PC-3 (cell line): Measurements from ENCODE around the gene ZNF275. TPM values are rescaled to one million over a fixed set of nuclear protein-coding genes. Genes with fewer than 3 reads are reported as not detected.

Experiments
- ATAC-seq: fragments of 200-7000 bp; cut with Tn5 transposase; 2 replicates; pipeline ENCODE4 v1.9.1; 2020; ENCODE audit warnings: mild to moderate bottlenecking, moderate library complexity
- BruUV-seq: library from RNA; stranded (reverse); fragments of 400-500 nt; replicated peaks from 2 replicates; lab custom pipeline; 2021; lab: Mats Ljungman, UMichigan
- CTCF ChIA-PET: fragments of 300-600 bp; sonication (Branson Sonifier 250); formaldehyde crosslinking; loops from one replicate; lab custom pipeline; 2022; ENCODE audit warnings: antibody characterized with exemption; lab: Charles Lee
- POLR2A ChIA-PET: fragments of 300-600 bp; sonication (Branson Sonifier 250); formaldehyde crosslinking; loops from one replicate; lab custom pipeline; 2022; ENCODE audit warnings: antibody characterized with exemption; ENCODE audit not compliant: unreplicated experiment; lab: Charles Lee
- DNase-seq: peaks from one replicate; pipeline ENCODE4 v3.0.0-alpha.2; 2015
- H2AFZ ChIP-seq: fragments of 300-600 bp; sonication (generic); 2 replicates; pipeline ENCODE4 v1.6.0; 2016; ENCODE audit warnings: antibody characterized with exemption, low read length
- H3F3A ChIP-seq: fragments of 300-600 bp; sonication (generic); one replicate; pipeline ENCODE4 v1.6.0; 2017; ENCODE audit warnings: antibody characterized with exemption, low read length, control low read depth, mild to moderate bottlenecking; ENCODE audit not compliant: unreplicated experiment
- H3K27ac ChIP-seq: fragments of 300-600 bp; sonication (generic); 2 replicates; pipeline ENCODE4 v1.5.1; 2016; ENCODE audit warnings: mild to moderate bottlenecking, low read length
- H3K27me3 ChIP-seq: fragments of 300-600 bp; sonication (generic); 2 replicates; pipeline ENCODE4 v1.6.1; 2016; ENCODE audit warnings: low read length, mixed read lengths
- H3K36me3 ChIP-seq: fragments of 300-600 bp; sonication (generic); 2 replicates; pipeline ENCODE4 v1.6.1; 2016; ENCODE audit warnings: low read depth, mixed run types, low read length, mixed read lengths
- H3K4me1 ChIP-seq: fragments of 300-600 bp; sonication (generic); 2 replicates; pipeline ENCODE4 v1.5.1; 2016; ENCODE audit warnings: low read length; ENCODE audit not compliant: insufficient read depth
- H3K4me2 ChIP-seq: fragments of 300-600 bp; sonication (generic); 2 replicates; pipeline ENCODE4 v1.6.0; 2016; ENCODE audit warnings: low read length
- H3K4me3 ChIP-seq: fragments of 300-600 bp; sonication (generic); 2 replicates; pipeline ENCODE4 v1.5.1; 2016; ENCODE audit warnings: mild to moderate bottlenecking, low read length, mixed read lengths
- H3K79me2 ChIP-seq: fragments of 300-600 bp; sonication (generic); 2 replicates; pipeline ENCODE4 v1.6.1; 2017; ENCODE audit warnings: low read length, mixed read lengths
- H3K9ac ChIP-seq: fragments of 300-600 bp; sonication (generic); 2 replicates; pipeline ENCODE4 v1.6.0; 2016; ENCODE audit warnings: mild to moderate bottlenecking, low read length
- H3K9me2 ChIP-seq: fragments of 300-600 bp; sonication (generic); replicated peaks from 2 replicates; pipeline ENCODE4 v1.6.1; 2016; ENCODE audit warnings: mixed run types, low read length, mixed read lengths
- H3K9me3 ChIP-seq: fragments of 300-600 bp; sonication (generic); 2 replicates; pipeline ENCODE4 v1.6.1; 2016; ENCODE audit warnings: low read length, mixed read lengths
- H4K20me1 ChIP-seq: fragments of 300-600 bp; sonication (generic); 2 replicates; pipeline ENCODE4 v1.6.1; 2016; ENCODE audit warnings: low read length, mixed read lengths
- EZH2 ChIP-seq: fragments of 300-600 bp; sonication (generic); IDR thresholded peaks from one replicate; pipeline ENCODE4 v1.6.1; 2017; ENCODE audit warnings: antibody characterized with exemption, mild to moderate bottlenecking, low read length; ENCODE audit not compliant: unreplicated experiment
- EZH2phosphoT487 ChIP-seq: fragments of 300-600 bp; sonication (generic); IDR thresholded peaks from 2 replicates; pipeline ENCODE4 v1.6.1; 2018; ENCODE audit warnings: mild to moderate bottlenecking, antibody characterized with exemption, low read length, borderline replicate concordance
- intact Hi-C: fragments of 100-400 bp; cut with micrococcal nuclease; formaldehyde crosslinking; loops from 2 replicates; pipeline ENCODE4 v1.9.0; 2023
- total RNA-seq: library from RNA; depleted of rRNA; stranded (reverse); fragments of >200 nt; gene quantifications from 2 replicates; pipeline ENCODE4 v1.2.3, GENCODE V29; 2014
- TF ChIP-seq, protein P1 (sequence below): fragments of 300-600 bp; sonication (generic); conservative IDR thresholded peaks from 2 replicates; pipeline ENCODE4 v1.5.1; 2017; ENCODE audit warnings: antibody characterized with exemption, low read depth, mild to moderate bottlenecking, low read length

ZNF275 gene
- total RNA-seq, 1 experiment from 2014 or later, result 7.1 TPM

DNA sequence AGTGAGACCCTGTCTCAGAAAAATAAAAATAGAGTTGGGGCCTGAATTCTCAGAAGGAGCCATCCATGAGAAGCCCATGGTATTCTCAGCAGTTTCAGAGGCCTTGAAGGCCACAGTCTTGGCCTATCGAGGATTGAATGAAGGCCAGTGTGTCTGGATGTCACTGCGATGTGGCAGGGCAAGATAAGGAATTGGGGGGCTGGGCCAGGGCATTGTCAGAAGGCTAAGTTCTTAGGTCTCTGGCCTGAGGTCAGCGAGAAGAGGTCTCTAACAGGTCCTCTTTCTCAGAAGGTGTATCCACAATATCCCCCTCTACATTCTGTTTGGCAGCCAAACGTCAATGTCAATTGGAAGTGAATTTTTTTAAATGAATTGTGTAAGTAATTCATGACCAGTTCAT, 5.7 kb downstream of the ZNF275 start:
- intact Hi-C loops, result no loop called here
- Histone ChIP-seq H3K36me3 (no peaks in the 10 kb centered on the region; the same call in none of the 2 replicates), H2AFZ (no peak overlapping the region), H3K4me3 (no peak overlapping the region), H3K9ac (no peak overlapping the region), H3K4me2 (no peak overlapping the region), H3K4me1 (no peaks in the 10 kb centered on the region), H3K9me2 (no peaks in the 10 kb centered on the region), H3K27me3 (no peaks in the 10 kb centered on the region), H3K27ac (no peak overlapping the region), H3K9me3 (no peaks in the 10 kb centered on the region), H4K20me1 (no peaks in the 10 kb centered on the region), H3F3A (no peaks in the 10 kb centered on the region), H3K79me2 (peaks cover 6% of the 10 kb centered on the region)
- CTCF ChIA-PET, result no interaction called here
- POLR2A ChIA-PET, result no interaction called here
- DNase-seq (no peak), ATAC-seq (no peak)
- TF ChIP-seq EZH2phosphoT487 (no peak), EZH2 (no peak)
- TF ChIP-seq, protein P1, sequence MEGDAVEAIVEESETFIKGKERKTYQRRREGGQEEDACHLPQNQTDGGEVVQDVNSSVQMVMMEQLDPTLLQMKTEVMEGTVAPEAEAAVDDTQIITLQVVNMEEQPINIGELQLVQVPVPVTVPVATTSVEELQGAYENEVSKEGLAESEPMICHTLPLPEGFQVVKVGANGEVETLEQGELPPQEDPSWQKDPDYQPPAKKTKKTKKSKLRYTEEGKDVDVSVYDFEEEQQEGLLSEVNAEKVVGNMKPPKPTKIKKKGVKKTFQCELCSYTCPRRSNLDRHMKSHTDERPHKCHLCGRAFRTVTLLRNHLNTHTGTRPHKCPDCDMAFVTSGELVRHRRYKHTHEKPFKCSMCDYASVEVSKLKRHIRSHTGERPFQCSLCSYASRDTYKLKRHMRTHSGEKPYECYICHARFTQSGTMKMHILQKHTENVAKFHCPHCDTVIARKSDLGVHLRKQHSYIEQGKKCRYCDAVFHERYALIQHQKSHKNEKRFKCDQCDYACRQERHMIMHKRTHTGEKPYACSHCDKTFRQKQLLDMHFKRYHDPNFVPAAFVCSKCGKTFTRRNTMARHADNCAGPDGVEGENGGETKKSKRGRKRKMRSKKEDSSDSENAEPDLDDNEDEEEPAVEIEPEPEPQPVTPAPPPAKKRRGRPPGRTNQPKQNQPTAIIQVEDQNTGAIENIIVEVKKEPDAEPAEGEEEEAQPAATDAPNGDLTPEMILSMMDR, result no peak
- no TSS peak for BruUV-seq

DNA sequence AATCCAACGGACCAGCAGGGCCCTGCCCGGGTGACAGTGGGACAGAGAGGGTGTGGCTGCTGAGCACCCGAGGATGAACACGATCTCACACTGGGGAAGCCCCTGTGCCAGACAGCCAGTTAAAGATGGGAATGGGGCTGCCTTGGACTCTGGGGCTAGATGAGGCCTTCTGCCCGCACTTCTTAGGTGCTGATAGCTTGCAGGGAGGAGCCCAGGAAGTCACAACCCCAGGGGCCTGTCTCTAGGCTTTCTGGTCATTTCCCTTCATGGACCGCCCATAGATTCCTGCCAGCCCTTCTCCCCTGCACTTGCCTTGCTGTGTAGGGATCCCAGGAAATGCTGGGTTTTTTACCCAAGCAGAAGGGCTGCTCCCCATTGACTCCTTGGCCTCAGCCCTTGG, 6.2 kb downstream of the ZNF275 start:
- Histone ChIP-seq H3K9me2 (no peaks in the 10 kb centered on the region), H3K36me3 (no peaks in the 10 kb centered on the region; the same call in none of the 2 replicates), H3K4me1 (no peaks in the 10 kb centered on the region), H3K9ac (no peak overlapping the region), H3F3A (no peaks in the 10 kb centered on the region), H3K4me2 (no peak overlapping the region), H3K79me2 (peaks cover 3% of the 10 kb centered on the region), H3K27me3 (no peaks in the 10 kb centered on the region), H2AFZ (no peak overlapping the region), H3K9me3 (no peaks in the 10 kb centered on the region), H3K4me3 (no peak overlapping the region), H4K20me1 (no peaks in the 10 kb centered on the region), H3K27ac (no peak overlapping the region)
- no TSS peak for BruUV-seq
- CTCF ChIA-PET, result no interaction called here
- intact Hi-C loops, result no loop called here
- POLR2A ChIA-PET, result no interaction called here
- DNase-seq, result no peak
- TF ChIP-seq, protein P1, result no peak
- TF ChIP-seq EZH2 (no peak), EZH2phosphoT487 (no peak)
- ATAC-seq, result no peak

DNA sequence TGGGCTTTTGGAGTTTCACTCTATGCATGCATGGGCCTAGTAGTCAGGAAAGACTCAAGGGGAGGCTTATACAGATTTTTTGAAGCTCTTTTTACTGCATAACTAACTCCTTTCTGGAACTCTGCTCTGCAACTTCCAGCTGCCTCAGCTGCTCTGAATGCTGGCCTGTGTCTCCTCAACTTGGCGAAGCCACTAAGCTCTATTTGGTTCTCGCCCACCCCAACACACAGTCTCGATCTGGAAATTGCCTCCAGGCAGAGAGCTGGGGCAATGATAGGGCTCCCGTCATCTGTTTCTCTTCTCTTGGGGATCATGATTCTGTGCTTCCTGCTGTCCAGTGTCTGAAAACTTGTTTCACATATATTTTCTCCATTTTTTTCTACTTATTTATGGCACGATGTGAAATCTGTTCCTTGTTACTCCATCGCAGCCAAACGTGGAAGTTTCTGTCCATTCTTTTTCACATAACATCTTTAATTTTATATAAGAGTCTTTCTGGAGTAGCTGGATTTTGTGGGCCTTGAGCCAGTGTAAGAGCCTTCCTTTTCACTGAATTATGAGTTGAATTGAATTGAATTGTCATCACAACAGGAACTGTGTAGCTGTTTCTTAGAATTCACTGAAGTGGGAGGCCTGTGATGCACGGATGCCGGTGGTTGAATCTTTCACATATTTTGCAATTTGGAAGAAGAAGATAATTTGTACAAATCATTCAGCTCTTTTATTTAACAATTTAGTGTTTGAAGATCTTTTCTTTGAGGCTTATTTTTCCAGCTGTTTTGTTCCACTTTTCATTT, 9.0 kb downstream of the ZNF275 start:
- H3K4me1 ChIP-seq, result no peaks in the 10 kb centered on the region
- H3K36me3 ChIP-seq, result no peaks in the 10 kb centered on the region; the same call in 1 of the 2 replicates
- no peak overlapping the region for H2AFZ ChIP-seq
- ATAC-seq, result no peak
- intact Hi-C loops, result no loop called here
- no peak for TF ChIP-seq EZH2
- TF ChIP-seq EZH2phosphoT487, result no peak
- TF ChIP-seq, protein P1, result no peak
- DNase-seq, result no peak
- no TSS peak for BruUV-seq
- no peaks in the 10 kb centered on the region for H3K27me3 ChIP-seq
- H3K9me3 ChIP-seq, result no peaks in the 10 kb centered on the region
- H4K20me1 ChIP-seq, result no peaks in the 10 kb centered on the region
- no peak overlapping the region for H3K27ac ChIP-seq
- no peak overlapping the region for H3K4me2 ChIP-seq
- no peaks in the 10 kb centered on the region for H3K79me2 ChIP-seq
- POLR2A ChIA-PET, result no interaction called here
- H3K9me2 ChIP-seq, result no peaks in the 10 kb centered on the region
- CTCF ChIA-PET, result no interaction called here
- H3K4me3 ChIP-seq, result no peak overlapping the region
- no peaks in the 10 kb centered on the region for H3F3A ChIP-seq
- no peak overlapping the region for H3K9ac ChIP-seq
